K562 (cell line): ENCODE measurements around the gene MAP1A. TPM values are rescaled to one million over a fixed set of nuclear protein-coding genes. Genes with fewer than 3 reads are reported as not detected.

Source experiments
- ADNP ChIP-seq: fragments of 200-800 bp; sonication (Bioruptor generic); IDR thresholded peaks from 2 replicates; pipeline ENCODE4 v1.6.1; 2016; ENCODE audit warnings: missing genetic modification characterization, missing compliant biosample characterization
- BRD9 ChIP-seq: fragments of 450-650 bp; IDR thresholded peaks from 2 replicates; pipeline ENCODE4 v1.6.1; 2018; ENCODE audit warnings: low read depth; ENCODE audit not compliant: partially characterized antibody
- C11orf30 ChIP-seq: fragments of 450-650 bp; IDR thresholded peaks from 2 replicates; pipeline ENCODE4 v1.6.1; 2016; ENCODE audit warnings: low read depth, mild to moderate bottlenecking
- HNRNPL ChIP-seq: fragments of 200-400 bp; formaldehyde crosslinking; IDR thresholded peaks from 2 replicates; pipeline ENCODE4 v1.6.1; 2017; ENCODE audit warnings: low read depth, mild to moderate bottlenecking, low read length
- IRF2 ChIP-seq: sonication (generic); formaldehyde crosslinking; IDR thresholded peaks from 2 replicates; pipeline ENCODE4 v1.8.1; 2022; ENCODE audit warnings: mild to moderate bottlenecking, missing genetic modification reagents
- KDM5B ChIP-seq: fragments of 200-600 bp; sonication (generic); IDR thresholded peaks from 2 replicates; pipeline ENCODE4 v1.6.1; 2012; ENCODE audit warnings: low read depth, mild to moderate bottlenecking, moderate library complexity, low read length, control low read depth, inconsistent platforms; ENCODE audit not compliant: insufficient replicate concordance
- MAFK ChIP-seq: IDR thresholded peaks from 2 replicates; pipeline ENCODE4 v1.6.1; 2011; ENCODE audit warnings: low read length, improper control_type of control experiment
- NR4A1 ChIP-seq, 2 experiments: fragments of 250-450 bp in 1 of 2; fragments of 450-650 bp in 1 of 2; sonication (Bioruptor Pico) in 1 of 2; IDR thresholded peaks; 2 replicates each; pipeline versions ENCODE4 v1.4.0 to v1.6.1; 2016 to 2020; ENCODE audit warnings: mild to moderate bottlenecking in 2 of 2, missing compliant biosample characterization in 1 of 2, missing genetic modification characterization in 1 of 2, moderate library complexity in 1 of 2
- POLR3A ChIP-seq: IDR thresholded peaks from 2 replicates; pipeline ENCODE4 v1.6.1; 2011; ENCODE audit warnings: borderline replicate concordance, mild to moderate bottlenecking, moderate library complexity; ENCODE audit not compliant: insufficient read length, insufficient read depth; ENCODE audit errors: extremely low read depth
- POLR3G ChIP-seq: IDR thresholded peaks from 2 replicates; pipeline ENCODE4 v1.6.1; 2011; ENCODE audit not compliant: insufficient read length, insufficient replicate concordance; ENCODE audit errors: extremely low read depth
- SAP30 ChIP-seq: fragments of 200-600 bp; sonication (generic); IDR thresholded peaks from 2 replicates; pipeline ENCODE4 v1.6.1; 2012; ENCODE audit warnings: borderline replicate concordance, low read depth, mild to moderate bottlenecking, moderate library complexity, low read length, control low read depth, inconsistent platforms; ENCODE audit not compliant: insufficient read depth, poor library complexity, severe bottlenecking
- SIN3A ChIP-seq, 2 experiments: fragments of 150-350 bp in 1 of 2; IDR thresholded peaks; 2 replicates each; pipeline ENCODE4 v1.6.1; 2011 to 2016; ENCODE audit warnings: borderline replicate concordance in 2 of 2, low read depth in 2 of 2, low read length in 2 of 2, mild to moderate bottlenecking in 2 of 2, moderate library complexity in 2 of 2; ENCODE audit not compliant: control insufficient read depth in 1 of 2
- SRSF3 ChIP-seq: fragments of 200-400 bp; formaldehyde crosslinking; IDR thresholded peaks from 2 replicates; pipeline ENCODE4 v1.6.1; 2016; ENCODE audit warnings: mild to moderate bottlenecking, low read length, moderate library complexity; ENCODE audit not compliant: insufficient read depth
- XRCC4 ChIP-seq: IDR thresholded peaks from one replicate; pipeline ENCODE4 v1.6.1; 2011; ENCODE audit not compliant: insufficient read depth, insufficient read length; ENCODE audit errors: extremely low read depth
- ZEB2 ChIP-seq: fragments of 450-650 bp; IDR thresholded peaks from 2 replicates; pipeline ENCODE4 v1.6.1; 2016
- ZFP30 ChIP-seq: fragments of 250-450 bp; sonication (Bioruptor Pico); IDR thresholded peaks from 2 replicates; pipeline ENCODE4 v1.8.0; 2022; ENCODE audit warnings: moderate library complexity, mild to moderate bottlenecking, inconsistent platforms, borderline replicate concordance
- ZNF212 ChIP-seq: fragments of 450-650 bp; formaldehyde crosslinking; IDR thresholded peaks from 2 replicates; pipeline ENCODE4 v1.4.0; 2020; ENCODE audit warnings: mild to moderate bottlenecking
- ZNF311 ChIP-seq: fragments of 250-450 bp; sonication (Bioruptor Pico); IDR thresholded peaks from 2 replicates; pipeline ENCODE4 v1.4.0; 2020; ENCODE audit warnings: mild to moderate bottlenecking, moderate library complexity
- ZNF75A ChIP-seq: fragments of 450-650 bp; formaldehyde crosslinking; IDR thresholded peaks from 2 replicates; pipeline ENCODE4 v1.4.0; 2020; ENCODE audit warnings: mild to moderate bottlenecking
- polyA plus RNA-seq, 8 experiments: library from polyadenylated mRNA; depleted of rRNA in 4 of 8; stranded (reverse) in 5 of 8; unstranded in 3 of 8; fragments of >200 nt; fragmentation: Nextera tagmentation in 2 of 8; fragmentation: Illumina TruSeq in 1 of 8; extraction: Ambion mirVana in 2 of 8; extraction: Trizol in 1 of 8; gene quantifications; 2 replicates each; pipeline versions ENCODE4 v1.2.1 to v1.2.3, GENCODE V29; 2011 to 2014; ENCODE audit warnings: inconsistent platforms in 1 of 8, missing spikeins in 1 of 8
- total RNA-seq, 7 experiments: library from RNA; depleted of rRNA in 6 of 7; stranded (reverse); fragments of >200 nt in 6 of 7; fragmentation: Illumina TruSeq in 2 of 7; extraction: Trizol in 2 of 7; gene quantifications; 2 replicates each; pipeline versions ENCODE4 v1.2.1 to v1.2.3, GENCODE V29; 2011 to 2021; ENCODE audit warnings: low replicate concordance in 1 of 7
- TF ChIP-seq, protein P1 (sequence below): fragments of 450-650 bp; conservative IDR thresholded peaks from 2 replicates; pipeline ENCODE4 v1.6.1; 2016; ENCODE audit warnings: missing genetic modification characterization, low read depth, mild to moderate bottlenecking, control low read depth, missing compliant biosample characterization
- TF ChIP-seq, protein P2 (sequence below): fragments of 250-450 bp; sonication (Bioruptor Pico); IDR thresholded peaks from 2 replicates; pipeline ENCODE4 v1.8.0; 2022; ENCODE audit warnings: inconsistent platforms
- TF ChIP-seq, protein P3 (sequence below): sonication (generic); formaldehyde crosslinking; IDR thresholded peaks from 2 replicates; pipeline ENCODE4 v1.8.0; 2022; ENCODE audit warnings: mild to moderate bottlenecking, missing genetic modification reagents, borderline replicate concordance

MAP1A gene
- total and polyA plus RNA-seq, 9 of the 15 experiments (the other 6 are each of a cell fraction or from before 2014, with no cell fraction given), result 2.0 to 20.3 (median 7.3) TPM

DNA sequence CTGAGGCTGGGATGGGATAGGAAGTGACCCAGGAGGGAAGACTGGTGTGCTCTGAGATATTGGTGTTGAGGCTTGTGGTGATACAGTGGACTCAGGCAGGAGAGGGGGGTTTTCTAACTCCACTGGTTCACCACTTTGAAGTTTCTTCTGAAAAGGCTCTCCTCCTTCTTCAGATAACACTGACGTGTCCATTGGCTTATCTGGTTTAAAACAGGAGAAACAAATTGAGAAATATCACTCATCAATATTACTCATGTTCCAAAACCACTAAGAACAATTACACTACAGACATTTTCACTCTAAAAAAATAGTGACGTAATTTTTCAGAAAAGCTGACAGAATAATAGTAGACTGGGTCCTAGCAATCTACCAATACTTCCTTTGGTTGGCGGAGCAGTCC is 47.5 kb upstream of the MAP1A start (continued):
- TF ChIP-seq, protein P1, sequence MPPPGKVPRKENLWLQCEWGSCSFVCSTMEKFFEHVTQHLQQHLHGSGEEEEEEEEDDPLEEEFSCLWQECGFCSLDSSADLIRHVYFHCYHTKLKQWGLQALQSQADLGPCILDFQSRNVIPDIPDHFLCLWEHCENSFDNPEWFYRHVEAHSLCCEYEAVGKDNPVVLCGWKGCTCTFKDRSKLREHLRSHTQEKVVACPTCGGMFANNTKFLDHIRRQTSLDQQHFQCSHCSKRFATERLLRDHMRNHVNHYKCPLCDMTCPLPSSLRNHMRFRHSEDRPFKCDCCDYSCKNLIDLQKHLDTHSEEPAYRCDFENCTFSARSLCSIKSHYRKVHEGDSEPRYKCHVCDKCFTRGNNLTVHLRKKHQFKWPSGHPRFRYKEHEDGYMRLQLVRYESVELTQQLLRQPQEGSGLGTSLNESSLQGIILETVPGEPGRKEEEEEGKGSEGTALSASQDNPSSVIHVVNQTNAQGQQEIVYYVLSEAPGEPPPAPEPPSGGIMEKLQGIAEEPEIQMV, result no peak
- TF ChIP-seq ZNF75A (CRISPR knock-in tag) (no peak), SRSF3 (no peak), C11orf30 (no peak), NR4A1 (CRISPR knock-in tag; IDR thresholded peaks at IDR 0.05) (no peak), NR4A1 (tag; IDR thresholded peaks at IDR 0.05) (no peak), ADNP (tag) (no peak), XRCC4 (no peak), ZNF212 (CRISPR knock-in tag) (no peak), POLR3A (no peak), IRF2 (CRISPR knock-in tag) (no peak), SAP30 (no peak), ZNF311 (CRISPR knock-in tag) (no peak), ZEB2 (no peak), KDM5B (no peak), BRD9 (no peak), SIN3A (IDR thresholded peaks at IDR 0.05; ENCODE audit: borderline replicate concordance in 2 of 2, control insufficient read depth in 1 of 2, low read depth in 2 of 2, low read length in 2 of 2) (no peak), MAFK (no peak), ZFP30 (no peak), HNRNPL (no peak), POLR3G (no peak)
- TF ChIP-seq, protein P2, sequence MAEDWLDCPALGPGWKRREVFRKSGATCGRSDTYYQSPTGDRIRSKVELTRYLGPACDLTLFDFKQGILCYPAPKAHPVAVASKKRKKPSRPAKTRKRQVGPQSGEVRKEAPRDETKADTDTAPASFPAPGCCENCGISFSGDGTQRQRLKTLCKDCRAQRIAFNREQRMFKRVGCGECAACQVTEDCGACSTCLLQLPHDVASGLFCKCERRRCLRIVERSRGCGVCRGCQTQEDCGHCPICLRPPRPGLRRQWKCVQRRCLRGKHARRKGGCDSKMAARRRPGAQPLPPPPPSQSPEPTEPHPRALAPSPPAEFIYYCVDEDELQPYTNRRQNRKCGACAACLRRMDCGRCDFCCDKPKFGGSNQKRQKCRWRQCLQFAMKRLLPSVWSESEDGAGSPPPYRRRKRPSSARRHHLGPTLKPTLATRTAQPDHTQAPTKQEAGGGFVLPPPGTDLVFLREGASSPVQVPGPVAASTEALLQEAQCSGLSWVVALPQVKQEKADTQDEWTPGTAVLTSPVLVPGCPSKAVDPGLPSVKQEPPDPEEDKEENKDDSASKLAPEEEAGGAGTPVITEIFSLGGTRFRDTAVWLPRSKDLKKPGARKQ (CRISPR knock-in tag), result no peak
- TF ChIP-seq, protein P3, sequence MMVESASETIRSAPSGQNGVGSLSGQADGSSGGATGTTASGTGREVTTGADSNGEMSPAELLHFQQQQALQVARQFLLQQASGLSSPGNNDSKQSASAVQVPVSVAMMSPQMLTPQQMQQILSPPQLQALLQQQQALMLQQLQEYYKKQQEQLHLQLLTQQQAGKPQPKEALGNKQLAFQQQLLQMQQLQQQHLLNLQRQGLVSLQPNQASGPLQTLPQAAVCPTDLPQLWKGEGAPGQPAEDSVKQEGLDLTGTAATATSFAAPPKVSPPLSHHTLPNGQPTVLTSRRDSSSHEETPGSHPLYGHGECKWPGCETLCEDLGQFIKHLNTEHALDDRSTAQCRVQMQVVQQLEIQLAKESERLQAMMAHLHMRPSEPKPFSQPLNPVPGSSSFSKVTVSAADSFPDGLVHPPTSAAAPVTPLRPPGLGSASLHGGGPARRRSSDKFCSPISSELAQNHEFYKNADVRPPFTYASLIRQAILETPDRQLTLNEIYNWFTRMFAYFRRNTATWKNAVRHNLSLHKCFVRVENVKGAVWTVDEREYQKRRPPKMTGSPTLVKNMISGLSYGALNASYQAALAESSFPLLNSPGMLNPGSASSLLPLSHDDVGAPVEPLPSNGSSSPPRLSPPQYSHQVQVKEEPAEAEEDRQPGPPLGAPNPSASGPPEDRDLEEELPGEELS, result no peak
